ENCODE measurements around the gene SLC44A5.

SLC44A5 gene

GRCh38 chr1:75543705-75544104 is 67.2 kb downstream of the SLC44A5 start:
- H3K4me3 ChIP-seq (ENCODE audit: low read length in 2 of 2), result no peak overlapping the region
- no peaks in the 10 kb centered on the region for H3K36me3 ChIP-seq (replicated peaks in 1 of 2; ENCODE audit: control insufficient read depth in 2 of 2, insufficient read depth in 2 of 2, low read length in 2 of 2)
- no peaks in the 10 kb centered on the region for H3K27me3 ChIP-seq (ENCODE audit: control insufficient read depth in 3 of 3, insufficient read depth in 3 of 3, low read depth in 1 of 3, low read length in 3 of 3)
- no peak overlapping the region for H3K14ac ChIP-seq (ENCODE audit: low read length)
- no peak overlapping the region for H4K91ac ChIP-seq (ENCODE audit: low read depth, low read length, poor library complexity)
- no peaks in the 10 kb centered on the region for H3K9me3 ChIP-seq (replicated peaks in 1 of 2; ENCODE audit: control insufficient read depth in 2 of 2, insufficient read depth in 1 of 2, low read depth in 1 of 2, low read length in 2 of 2)
- no peak overlapping the region for H3K9ac ChIP-seq (ENCODE audit: low read depth, low read length, poor library complexity)
- no peak overlapping the region for H2BK120ac ChIP-seq (ENCODE audit: low read depth, low read length)
- no peak overlapping the region for H3K4ac ChIP-seq (ENCODE audit: low read length)
- H3K4me1 ChIP-seq (ENCODE audit: control insufficient read depth in 2 of 2, insufficient read depth in 1 of 2, low read depth in 1 of 2, low read length in 2 of 2), result no peaks in the 10 kb centered on the region
- no peak overlapping the region for H3K23ac ChIP-seq (ENCODE audit: low read depth, low read length, poor library complexity)
- H3K4me2 ChIP-seq (ENCODE audit: insufficient read depth, low read length, poor library complexity, severe bottlenecking), result no peak overlapping the region
- H2AFZ ChIP-seq (ENCODE audit: low read length), result no peak overlapping the region
- no peak overlapping the region for H3K18ac ChIP-seq (ENCODE audit: low read length)
- DNase-seq (ENCODE audit: low spot score), result no peak
- no peak overlapping the region for H2BK15ac ChIP-seq (ENCODE audit: low read length)
- H3K79me1 ChIP-seq (ENCODE audit: low read depth, low read length), result no peaks in the 10 kb centered on the region
- H3K27ac ChIP-seq (replicated peaks; ENCODE audit: low read length), result no peak overlapping the region
- no peak overlapping the region for H2BK5ac ChIP-seq (ENCODE audit: low read length)
- H2BK12ac ChIP-seq (ENCODE audit: low read length), result no peak overlapping the region
- no peak overlapping the region for H2AK5ac ChIP-seq (ENCODE audit: low read depth, low read length)
- H4K8ac ChIP-seq (ENCODE audit: low read depth, low read length), result no peak overlapping the region

- H3K4ac ChIP-seq (ENCODE audit: low read length), result no peak overlapping the region
- H2AK5ac ChIP-seq (ENCODE audit: low read depth, low read length), result no peak overlapping the region
- WGBS, 2 donors (ENCODE audit: extremely low coverage in 2 of 2, insufficient read length in 2 of 2, insufficient replicate concordance in 1 of 2), result no CpG with 5 or more reads among the region's 5 CpGs
- H2BK5ac ChIP-seq (ENCODE audit: low read length), result no peak overlapping the region
- no peak overlapping the region for H2BK15ac ChIP-seq (ENCODE audit: low read length)
- no peaks in the 10 kb centered on the region for H3K79me1 ChIP-seq (ENCODE audit: low read depth, low read length)
- H3K18ac ChIP-seq (ENCODE audit: low read length), result no peak overlapping the region
- no peak overlapping the region for H3K23ac ChIP-seq (ENCODE audit: low read depth, low read length, poor library complexity)
- H4K8ac ChIP-seq (ENCODE audit: low read depth, low read length), result no peak overlapping the region
- no peak overlapping the region for H3K4me3 ChIP-seq (ENCODE audit: low read length in 2 of 2)
- H4K91ac ChIP-seq (ENCODE audit: low read depth, low read length, poor library complexity), result no peak overlapping the region
- no peaks in the 10 kb centered on the region for H3K27me3 ChIP-seq (ENCODE audit: control insufficient read depth in 3 of 3, insufficient read depth in 3 of 3, low read depth in 1 of 3, low read length in 3 of 3)
- no peak overlapping the region for H3K9ac ChIP-seq (ENCODE audit: low read depth, low read length, poor library complexity)
- H2AFZ ChIP-seq (ENCODE audit: low read length), result no peak overlapping the region
- H3K14ac ChIP-seq (ENCODE audit: low read length), result no peak overlapping the region
- no peak overlapping the region for H3K27ac ChIP-seq (replicated peaks; ENCODE audit: low read length)
- DNase-seq (ENCODE audit: low spot score), result no peak
- no peaks in the 10 kb centered on the region for H3K9me3 ChIP-seq (replicated peaks in 1 of 2; ENCODE audit: control insufficient read depth in 2 of 2, insufficient read depth in 1 of 2, low read depth in 1 of 2, low read length in 2 of 2)
- H2BK120ac ChIP-seq (ENCODE audit: low read depth, low read length), result no peak overlapping the region
- H3K4me1 ChIP-seq (ENCODE audit: control insufficient read depth in 2 of 2, insufficient read depth in 1 of 2, low read depth in 1 of 2, low read length in 2 of 2), result no peaks in the 10 kb centered on the region
- H2BK12ac ChIP-seq (ENCODE audit: low read length), result no peak overlapping the region
- no peak overlapping the region for H3K4me2 ChIP-seq (ENCODE audit: insufficient read depth, low read length, poor library complexity, severe bottlenecking)
- no peaks in the 10 kb centered on the region for H3K36me3 ChIP-seq (replicated peaks in 1 of 2; ENCODE audit: control insufficient read depth in 2 of 2, insufficient read depth in 2 of 2, low read length in 2 of 2)
Measured at GRCh38 chr1:75542818-75543570, 67.9 kb downstream of the SLC44A5 start.

GRCh38 chr1:75539230-75540116 is 71.4 kb downstream of the SLC44A5 start:
- Histone ChIP-seq H3K4me1 (ENCODE audit: control insufficient read depth in 2 of 2, insufficient read depth in 1 of 2, low read depth in 1 of 2, low read length in 2 of 2) (no peaks in the 10 kb centered on the region), H2BK12ac (ENCODE audit: low read length) (no peak overlapping the region), H3K27ac (replicated peaks; ENCODE audit: low read length) (no peak overlapping the region), H2AFZ (ENCODE audit: low read length) (no peak overlapping the region), H4K8ac (ENCODE audit: low read depth, low read length) (no peak overlapping the region), H4K91ac (ENCODE audit: low read depth, low read length, poor library complexity) (no peak overlapping the region), H3K79me1 (ENCODE audit: low read depth, low read length) (no peaks in the 10 kb centered on the region), H3K4me2 (ENCODE audit: insufficient read depth, low read length, poor library complexity, severe bottlenecking) (no peak overlapping the region), H3K4ac (ENCODE audit: low read length) (no peak overlapping the region), H3K9me3 (replicated peaks in 1 of 2; ENCODE audit: control insufficient read depth in 2 of 2, insufficient read depth in 1 of 2, low read depth in 1 of 2, low read length in 2 of 2) (no peaks in the 10 kb centered on the region), H2BK5ac (ENCODE audit: low read length) (no peak overlapping the region), H3K9ac (ENCODE audit: low read depth, low read length, poor library complexity) (no peak overlapping the region), H3K36me3 (replicated peaks in 1 of 2; ENCODE audit: control insufficient read depth in 2 of 2, insufficient read depth in 2 of 2, low read length in 2 of 2) (no peaks in the 10 kb centered on the region), H2BK15ac (ENCODE audit: low read length) (no peak overlapping the region), H3K23ac (ENCODE audit: low read depth, low read length, poor library complexity) (no peak overlapping the region), H2AK5ac (ENCODE audit: low read depth, low read length) (no peak overlapping the region), H2BK120ac (ENCODE audit: low read depth, low read length) (no peak overlapping the region), H3K14ac (ENCODE audit: low read length) (no peak overlapping the region), H3K18ac (ENCODE audit: low read length) (no peak overlapping the region), H3K27me3 (ENCODE audit: control insufficient read depth in 3 of 3, insufficient read depth in 3 of 3, low read depth in 1 of 3, low read length in 3 of 3) (no peaks in the 10 kb centered on the region), H3K4me3 (ENCODE audit: low read length in 2 of 2) (no peak overlapping the region)
- WGBS, 2 donors (ENCODE audit: extremely low coverage in 2 of 2, insufficient read length in 2 of 2, insufficient replicate concordance in 1 of 2), result no CpG with 5 or more reads among the region's 6 CpGs
- DNase-seq (ENCODE audit: low spot score), result no peak

GRCh38 chr1:75533085-75533484 is 77.8 kb downstream of the SLC44A5 start:
- no peaks in the 10 kb centered on the region for H3K9me3 ChIP-seq (replicated peaks in 1 of 2; ENCODE audit: control insufficient read depth in 2 of 2, insufficient read depth in 1 of 2, low read depth in 1 of 2, low read length in 2 of 2)
- no peak overlapping the region for H3K14ac ChIP-seq (ENCODE audit: low read length)
- no peak overlapping the region for H3K4ac ChIP-seq (ENCODE audit: low read length)
- no CpG with 5 or more reads among the region's 2 CpGs for WGBS, 2 donors (ENCODE audit: extremely low coverage in 2 of 2, insufficient read length in 2 of 2, insufficient replicate concordance in 1 of 2)
- peaks cover 0 to 4% of the 10 kb centered on the region in 2 donors for H3K4me1 ChIP-seq (ENCODE audit: control insufficient read depth in 2 of 2, insufficient read depth in 1 of 2, low read depth in 1 of 2, low read length in 2 of 2)
- no peaks in the 10 kb centered on the region for H3K79me1 ChIP-seq (ENCODE audit: low read depth, low read length)
- no peak overlapping the region for H2AFZ ChIP-seq (ENCODE audit: low read length)
- H3K18ac ChIP-seq (ENCODE audit: low read length), result no peak overlapping the region
- H2BK5ac ChIP-seq (ENCODE audit: low read length), result no peak overlapping the region
- no peak overlapping the region for H3K4me2 ChIP-seq (ENCODE audit: insufficient read depth, low read length, poor library complexity, severe bottlenecking)
- no peaks in the 10 kb centered on the region for H3K27me3 ChIP-seq (ENCODE audit: control insufficient read depth in 3 of 3, insufficient read depth in 3 of 3, low read depth in 1 of 3, low read length in 3 of 3)
- H3K23ac ChIP-seq (ENCODE audit: low read depth, low read length, poor library complexity), result no peak overlapping the region
- H4K91ac ChIP-seq (ENCODE audit: low read depth, low read length, poor library complexity), result no peak overlapping the region
- H3K27ac ChIP-seq (replicated peaks; ENCODE audit: low read length), result no peak overlapping the region
- H2BK120ac ChIP-seq (ENCODE audit: low read depth, low read length), result no peak overlapping the region
- H2BK15ac ChIP-seq (ENCODE audit: low read length), result no peak overlapping the region
- no peak for DNase-seq (ENCODE audit: low spot score)
- H2AK5ac ChIP-seq (ENCODE audit: low read depth, low read length), result no peak overlapping the region
- H3K4me3 ChIP-seq (ENCODE audit: low read length in 2 of 2), result no peak overlapping the region
- H3K36me3 ChIP-seq (replicated peaks in 1 of 2; ENCODE audit: control insufficient read depth in 2 of 2, insufficient read depth in 2 of 2, low read length in 2 of 2), result no peaks in the 10 kb centered on the region
- H3K9ac ChIP-seq (ENCODE audit: low read depth, low read length, poor library complexity), result no peak overlapping the region
- no peak overlapping the region for H4K8ac ChIP-seq (ENCODE audit: low read depth, low read length)
- H2BK12ac ChIP-seq (ENCODE audit: low read length), result no peak overlapping the region
